ENCODE data around the gene MAPT.

- TF ChIP-seq, protein P1, sequence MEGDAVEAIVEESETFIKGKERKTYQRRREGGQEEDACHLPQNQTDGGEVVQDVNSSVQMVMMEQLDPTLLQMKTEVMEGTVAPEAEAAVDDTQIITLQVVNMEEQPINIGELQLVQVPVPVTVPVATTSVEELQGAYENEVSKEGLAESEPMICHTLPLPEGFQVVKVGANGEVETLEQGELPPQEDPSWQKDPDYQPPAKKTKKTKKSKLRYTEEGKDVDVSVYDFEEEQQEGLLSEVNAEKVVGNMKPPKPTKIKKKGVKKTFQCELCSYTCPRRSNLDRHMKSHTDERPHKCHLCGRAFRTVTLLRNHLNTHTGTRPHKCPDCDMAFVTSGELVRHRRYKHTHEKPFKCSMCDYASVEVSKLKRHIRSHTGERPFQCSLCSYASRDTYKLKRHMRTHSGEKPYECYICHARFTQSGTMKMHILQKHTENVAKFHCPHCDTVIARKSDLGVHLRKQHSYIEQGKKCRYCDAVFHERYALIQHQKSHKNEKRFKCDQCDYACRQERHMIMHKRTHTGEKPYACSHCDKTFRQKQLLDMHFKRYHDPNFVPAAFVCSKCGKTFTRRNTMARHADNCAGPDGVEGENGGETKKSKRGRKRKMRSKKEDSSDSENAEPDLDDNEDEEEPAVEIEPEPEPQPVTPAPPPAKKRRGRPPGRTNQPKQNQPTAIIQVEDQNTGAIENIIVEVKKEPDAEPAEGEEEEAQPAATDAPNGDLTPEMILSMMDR (IDR thresholded peaks at IDR 0.05), result no peak
- no peak for TF ChIP-seq EP300 (IDR thresholded peaks at IDR 0.05)
These were observed 113.2 kb downstream of the MAPT start for GRCh38 chr17:46007461-46007965.
